Stimulated activated CD8-positive, alpha-beta memory T cell treated with anti-CD3 and anti-CD28 coated beads, Interleukin-4, amount 100 ng/mL, for 4 hours (primary cell): ENCODE data around the gene RUSC1.
"Not testable (repeated sequence)": the region's sequence is repeated elsewhere in the genome, so short reads cannot be mapped to it uniquely, and the experiment has no call there.

ENCODE experiments used
- DNase-seq, 2 donors: peaks; one replicate each; pipeline ENCODE4 v3.0.0-alpha.2; 2020; ENCODE audit warnings: low read depth in 2 of 2, low spot score in 1 of 2

Gene RUSC1

GRCh38 chr1:155320661-155321617 lies at the start of gene RUSC1:
Gene RUSC1, plus strand, starts transcription at chr1:155320894. Its CDS starts 880 bp downstream, at chr1:155321774.
- DNase-seq: peak; percentile 45 to 46

DNA sequence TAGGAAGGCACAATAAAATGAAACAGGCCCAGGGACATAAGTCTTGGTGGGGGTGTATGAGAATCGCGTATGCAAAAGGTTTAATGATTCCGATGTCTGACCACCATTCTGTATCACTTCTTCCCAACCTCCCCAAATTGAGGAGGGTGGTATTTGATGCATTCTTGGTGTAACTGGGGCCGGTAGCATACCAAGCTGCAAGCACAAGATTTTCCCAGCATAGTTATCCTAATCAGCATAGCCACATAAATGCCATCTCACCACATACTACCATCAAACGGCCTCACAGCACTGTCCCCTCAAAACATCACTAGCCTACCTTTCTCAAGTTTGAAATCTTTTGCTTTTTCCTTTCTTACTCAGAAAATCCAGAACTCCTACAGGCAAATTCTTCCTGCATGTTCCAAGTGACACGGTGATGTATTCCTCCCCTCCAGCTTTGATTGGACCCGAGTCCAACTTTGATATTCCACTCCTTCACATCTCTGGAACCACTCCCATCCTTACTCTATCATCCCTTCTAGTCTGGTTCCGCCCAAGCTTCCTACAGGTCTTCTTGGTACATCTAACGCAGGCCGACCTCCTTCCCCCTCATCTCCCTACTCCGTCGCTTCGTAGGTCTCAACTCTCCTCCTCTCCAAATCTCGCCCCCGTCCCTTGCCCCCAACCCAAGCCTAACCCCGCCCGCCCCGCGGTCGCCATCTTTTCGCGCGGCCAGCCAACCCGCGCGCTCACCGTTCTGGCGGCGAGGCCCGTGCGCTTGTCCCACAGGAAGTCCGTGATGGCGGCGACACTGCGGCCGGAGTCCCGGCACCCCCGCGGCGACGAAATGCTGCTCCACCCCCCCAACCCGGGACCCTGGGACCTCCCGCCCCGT lies 48.0 kb upstream of the RUSC1 start:
- DNase-seq: no peak

DNA sequence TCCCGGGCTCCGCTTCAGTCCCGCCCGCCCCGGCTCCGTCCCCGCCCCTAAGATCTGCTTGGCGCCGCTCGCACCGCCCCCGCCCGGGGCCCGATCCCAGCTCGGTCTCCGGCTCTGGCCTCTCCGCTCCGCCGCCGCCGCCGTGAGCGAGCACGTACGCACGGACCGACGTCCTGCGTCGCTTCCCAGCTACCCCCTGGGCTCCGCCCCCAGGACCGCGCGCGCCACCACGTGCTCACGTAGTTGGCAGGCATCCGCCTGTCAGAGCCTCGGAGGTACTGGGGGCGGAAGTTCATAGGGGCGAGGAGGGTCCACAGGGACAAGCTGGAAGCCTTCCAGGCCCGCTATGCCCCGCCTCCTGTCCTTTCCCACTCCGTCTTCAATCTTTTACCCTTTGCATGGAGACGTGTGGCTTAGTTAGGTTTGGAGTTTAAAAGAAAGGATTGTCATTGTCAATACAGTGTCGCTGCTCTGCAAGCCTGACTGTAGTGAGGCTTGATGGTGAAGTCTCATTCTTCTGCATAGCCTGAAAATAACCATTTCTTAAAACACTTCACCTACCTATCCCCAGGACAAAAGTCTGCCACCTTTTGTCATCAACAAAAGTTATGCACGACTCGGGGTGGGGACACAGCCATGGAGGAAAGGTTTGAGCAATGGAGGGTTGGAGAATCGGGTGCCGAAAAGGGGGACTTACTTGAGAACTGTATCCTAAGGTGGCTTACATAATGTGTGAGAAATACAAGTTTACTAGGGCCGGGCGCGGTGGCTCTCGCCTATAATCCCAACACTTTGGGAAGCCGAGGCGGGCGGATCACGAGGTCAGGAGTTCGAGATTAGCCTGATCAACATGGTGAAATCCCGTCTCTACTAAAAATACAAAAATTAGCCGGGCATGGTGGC lies 47.1 kb upstream of the RUSC1 start, which contains the start of gene CLK2:
TSS of gene CLK2 (minus strand) at position 162 of the 903 bp plus-strand sequence. CDS start 2,527 bp downstream, outside the sequence.
- DNase-seq: peak; percentile 83 to 95

DNA sequence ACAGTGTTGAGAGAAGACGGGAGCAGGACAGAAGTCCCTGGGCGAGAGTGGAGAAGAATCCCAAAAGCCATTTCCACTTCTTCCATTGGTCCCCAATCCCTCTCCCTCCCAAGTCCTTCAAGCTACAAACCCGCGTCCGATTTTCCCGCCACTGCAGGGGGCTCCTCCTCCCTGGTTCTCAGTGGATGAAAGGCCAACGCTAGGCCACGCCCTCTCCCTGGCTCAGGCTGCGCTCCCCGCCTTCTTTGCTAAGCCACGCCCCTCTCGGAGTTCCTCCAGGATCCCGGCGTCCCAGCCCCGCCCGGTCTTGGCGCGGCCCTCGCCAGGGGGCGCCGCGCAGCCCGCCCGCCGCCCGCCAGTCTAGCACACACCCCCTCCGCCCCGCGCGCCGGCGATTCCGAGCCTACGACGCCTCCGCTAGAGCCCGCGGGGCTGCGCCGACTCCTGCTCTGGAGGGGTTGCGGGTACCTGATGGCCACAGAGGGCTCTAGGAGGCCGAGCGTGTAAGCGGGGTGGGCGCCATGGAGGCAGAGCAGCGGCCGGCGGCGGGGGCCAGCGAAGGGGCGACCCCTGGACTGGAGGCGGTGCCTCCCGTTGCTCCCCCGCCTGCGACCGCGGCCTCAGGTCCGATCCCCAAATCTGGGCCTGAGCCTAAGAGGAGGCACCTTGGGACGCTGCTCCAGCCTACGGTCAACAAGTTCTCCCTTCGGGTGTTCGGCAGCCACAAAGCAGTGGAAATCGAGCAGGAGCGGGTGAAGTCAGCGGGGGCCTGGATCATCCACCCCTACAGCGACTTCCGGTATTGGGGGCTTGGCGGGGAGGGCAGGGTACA lies 43.4 kb upstream of the RUSC1 start, which contains the start of gene HCN3:
TSS of gene HCN3 (plus strand) at position 394 of the 832 bp plus-strand sequence. CDS start at position 522, 128 bp downstream.
- DNase-seq: peak; percentile 86 to 90

GRCh38 chr1:155277902-155278688 lies 42.6 kb upstream of the RUSC1 start:
- DNase-seq: peak; percentile 52 to 62

DNA sequence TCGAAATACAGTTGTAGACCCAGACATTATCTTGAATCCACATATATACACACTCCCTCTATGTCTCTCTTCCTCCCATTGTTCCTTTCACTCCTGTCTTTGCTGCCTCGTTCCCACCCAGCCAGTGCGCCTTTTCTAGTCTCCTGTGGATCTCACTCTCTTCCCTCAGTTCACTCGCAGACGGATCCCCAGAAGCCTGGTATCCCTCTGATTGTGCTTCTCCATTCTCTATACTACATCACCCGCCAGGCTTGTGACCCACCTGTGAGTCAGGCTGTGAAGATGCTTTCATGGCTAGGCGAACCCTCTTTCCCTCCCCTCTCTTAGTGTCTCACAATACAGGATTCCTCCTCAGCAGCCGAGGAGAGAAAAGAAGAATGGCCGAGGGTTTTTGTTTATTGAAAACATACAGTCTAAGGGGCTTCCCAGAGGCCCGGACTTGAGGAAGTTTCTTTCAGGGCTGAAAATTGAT lies 42.0 kb upstream of the RUSC1 start:
- DNase-seq: no peak

- DNase-seq: no peak
Measured at GRCh38 chr1:155279268-155279667, 41.4 kb upstream of the RUSC1 start.

DNA sequence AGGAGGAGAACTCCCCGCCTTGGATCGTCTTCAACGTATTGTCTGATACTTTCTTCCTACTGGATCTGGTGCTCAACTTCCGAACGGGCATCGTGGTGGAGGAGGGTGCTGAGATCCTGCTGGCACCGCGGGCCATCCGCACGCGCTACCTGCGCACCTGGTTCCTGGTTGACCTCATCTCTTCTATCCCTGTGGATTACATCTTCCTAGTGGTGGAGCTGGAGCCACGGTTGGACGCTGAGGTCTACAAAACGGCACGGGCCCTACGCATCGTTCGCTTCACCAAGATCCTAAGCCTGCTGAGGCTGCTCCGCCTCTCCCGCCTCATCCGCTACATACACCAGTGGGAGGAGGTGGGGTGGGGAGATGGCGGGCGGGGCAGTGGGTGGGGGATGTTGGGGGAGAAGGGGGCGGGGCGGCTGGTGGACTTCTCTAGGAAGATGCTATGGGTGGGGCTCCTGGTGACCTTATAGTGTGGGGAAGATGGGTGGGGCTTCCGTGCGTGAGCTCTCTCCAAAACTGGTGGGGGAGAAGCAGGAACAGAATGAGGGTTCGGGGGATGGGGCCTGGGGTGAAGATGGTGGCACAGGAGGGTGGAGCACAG lies 38.1 kb upstream of the RUSC1 start:
- DNase-seq: no peak

DNA sequence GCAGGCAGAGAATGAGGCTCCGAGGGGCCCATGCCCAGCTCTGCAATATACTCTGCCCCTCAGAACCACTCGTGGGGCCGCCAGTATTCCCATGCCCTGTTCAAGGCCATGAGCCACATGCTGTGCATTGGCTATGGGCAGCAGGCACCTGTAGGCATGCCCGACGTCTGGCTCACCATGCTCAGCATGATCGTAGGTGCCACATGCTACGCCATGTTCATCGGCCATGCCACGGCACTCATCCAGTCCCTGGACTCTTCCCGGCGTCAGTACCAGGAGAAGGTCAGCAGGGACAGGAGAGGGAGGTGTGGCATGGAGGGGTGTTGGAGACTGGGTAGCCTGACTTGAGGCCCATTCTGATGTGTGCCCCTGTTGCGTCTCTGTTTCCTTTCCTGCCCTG lies 36.2 kb upstream of the RUSC1 start:
- DNase-seq: no peak

GRCh38 chr1:155285063-155285462 lies 35.6 kb upstream of the RUSC1 start:
- DNase-seq: no peak

DNA sequence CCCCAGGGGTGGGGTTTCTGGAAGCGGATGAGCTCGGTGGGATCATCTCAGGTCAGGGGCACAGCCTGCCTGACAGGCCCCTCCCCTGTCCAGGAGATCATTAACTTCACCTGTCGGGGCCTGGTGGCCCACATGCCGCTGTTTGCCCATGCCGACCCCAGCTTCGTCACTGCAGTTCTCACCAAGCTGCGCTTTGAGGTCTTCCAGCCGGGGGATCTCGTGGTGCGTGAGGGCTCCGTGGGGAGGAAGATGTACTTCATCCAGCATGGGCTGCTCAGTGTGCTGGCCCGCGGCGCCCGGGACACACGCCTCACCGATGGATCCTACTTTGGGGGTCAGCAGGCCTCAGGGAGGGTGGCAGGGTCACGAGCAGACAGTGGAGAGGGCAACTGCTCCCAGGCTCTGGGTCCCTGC lies 35.1 kb upstream of the RUSC1 start:
- DNase-seq: no peak

DNA sequence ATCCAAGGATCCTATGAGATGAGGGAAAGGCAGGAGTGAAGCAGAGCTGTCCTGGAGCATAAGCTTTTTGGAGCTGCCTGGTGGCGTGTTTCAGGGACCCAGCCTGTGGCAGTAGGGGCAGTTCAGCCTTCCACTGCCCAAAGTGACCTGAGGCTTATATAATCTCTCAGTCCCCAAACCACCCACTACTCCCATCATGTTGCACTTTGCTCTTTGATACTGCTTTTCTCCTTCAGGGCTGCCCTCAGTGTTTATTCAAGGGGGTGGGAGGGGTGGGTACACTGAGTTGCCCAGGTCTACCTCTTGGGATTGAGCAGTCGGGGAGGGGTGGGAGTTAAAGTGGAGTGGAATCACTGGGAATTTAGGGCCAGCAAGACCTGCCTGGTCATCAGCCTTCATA lies 34.1 kb upstream of the RUSC1 start:
- DNase-seq: no peak

GRCh38 chr1:155287987-155288543 lies 32.6 kb upstream of the RUSC1 start:
- no peak for DNase-seq

GRCh38 chr1:155291006-155291405 lies 29.7 kb upstream of the RUSC1 start:
- DNase-seq: not testable (repeated sequence)

- no peak for DNase-seq
Measured at GRCh38 chr1:155293086-155293749, 27.5 kb upstream of the RUSC1 start.

GRCh38 chr1:155294520-155295182 lies 26.0 kb upstream of the RUSC1 start:
- no peak for DNase-seq
